ENCODE data around the gene AGMO.

The AGMO gene

DNA sequence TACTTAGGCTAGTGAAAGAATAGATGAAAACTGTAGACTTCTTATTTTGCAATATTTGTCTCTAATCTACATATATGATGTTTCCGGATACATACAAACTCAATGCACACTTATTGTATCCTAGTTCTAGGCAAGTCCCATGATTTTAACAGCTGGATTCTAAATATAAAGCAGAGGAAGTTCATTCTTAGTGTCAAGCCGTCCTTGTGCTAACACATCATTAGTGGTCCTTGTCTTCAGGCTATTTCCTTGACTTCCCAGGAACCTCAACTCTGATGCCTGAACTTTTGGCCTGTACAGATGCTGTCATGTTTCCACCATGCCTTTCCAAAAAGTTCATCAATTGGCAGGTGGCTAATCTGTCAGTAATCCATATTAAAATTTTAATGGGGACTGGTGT, 357.4 kb downstream of the AGMO start:
- no peak for DNase-seq

DNA sequence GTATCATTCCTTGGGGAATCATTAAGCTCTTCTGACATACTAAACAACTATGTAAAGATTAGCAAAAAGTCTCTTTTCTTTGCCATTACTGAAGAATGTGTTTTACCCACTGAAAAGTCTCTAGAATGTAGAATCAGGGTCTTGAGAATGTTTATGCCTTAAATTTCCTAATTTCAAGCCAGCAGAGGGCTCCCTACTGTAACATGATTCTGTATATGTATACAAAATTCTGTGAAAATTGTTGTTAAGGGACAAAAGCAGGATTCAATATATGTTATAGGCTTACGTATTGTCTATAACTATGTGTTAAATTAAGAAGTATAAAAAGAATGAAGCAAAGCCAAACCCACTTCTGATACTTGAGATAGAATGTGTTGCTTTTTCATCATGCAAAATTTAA, 362.3 kb downstream of the AGMO start:
- no peak for DNase-seq

DNA sequence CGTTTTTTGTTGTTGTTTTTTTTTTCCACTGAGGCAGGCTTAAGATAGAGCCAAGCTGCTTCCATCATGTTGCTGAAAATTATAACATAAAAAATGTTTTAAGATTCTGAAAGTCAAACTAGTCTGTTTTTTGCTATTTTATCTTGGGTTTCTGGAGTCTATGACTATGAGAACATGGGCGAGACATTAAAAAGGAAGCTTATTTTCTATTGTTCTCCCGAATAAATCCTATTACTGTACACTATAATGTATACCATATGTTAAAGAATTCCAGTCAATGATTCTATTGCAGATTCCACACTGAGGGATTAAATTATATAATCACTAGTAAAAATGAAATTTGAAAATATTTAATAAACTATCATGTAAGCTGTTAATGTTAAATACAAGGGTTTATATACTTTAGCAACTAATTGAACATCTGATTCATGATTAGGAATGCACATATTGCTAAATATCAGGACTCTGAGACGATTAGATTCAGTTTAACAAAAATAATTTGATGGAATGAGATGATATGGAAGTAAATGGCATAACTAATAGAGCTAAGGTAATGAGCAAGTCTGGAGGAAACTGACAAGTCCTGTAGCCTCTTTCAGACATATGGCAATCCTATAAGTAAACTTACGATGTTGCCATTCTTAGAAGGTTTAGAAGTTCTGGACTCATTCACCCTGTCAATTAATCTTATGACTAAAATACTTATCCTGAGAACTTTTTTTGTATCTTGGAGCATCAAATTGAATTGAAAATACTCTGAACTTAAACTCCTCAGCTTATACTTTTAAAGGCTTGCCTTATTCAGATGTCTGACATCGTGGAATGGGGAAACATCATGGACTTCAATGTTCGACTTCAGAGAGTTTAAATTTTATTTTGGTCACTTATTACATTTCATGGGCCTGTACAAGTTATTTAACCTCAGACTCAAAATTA, 364.5 kb downstream of the AGMO start:
- no peak for DNase-seq

DNA sequence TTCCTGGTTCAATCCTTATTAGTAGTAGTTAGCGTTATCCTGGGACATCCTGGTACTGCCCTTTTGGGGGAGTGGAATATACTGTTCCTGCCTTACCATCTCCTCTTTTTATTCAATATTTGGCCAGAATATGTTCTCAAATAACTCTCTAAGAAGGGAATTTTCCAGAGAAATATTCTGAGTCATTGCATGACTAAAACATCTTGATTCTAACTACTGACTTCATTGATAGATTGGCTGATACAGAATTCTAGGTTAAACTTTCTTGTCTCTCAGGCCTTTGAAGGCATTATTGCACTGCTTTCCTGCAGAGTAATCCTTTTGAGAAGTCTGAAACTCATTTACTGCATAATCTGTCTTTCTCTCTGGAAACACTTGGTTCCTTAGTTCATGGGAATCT, 383.8 kb downstream of the AGMO start:
- DNase-seq, result no peak

DNA sequence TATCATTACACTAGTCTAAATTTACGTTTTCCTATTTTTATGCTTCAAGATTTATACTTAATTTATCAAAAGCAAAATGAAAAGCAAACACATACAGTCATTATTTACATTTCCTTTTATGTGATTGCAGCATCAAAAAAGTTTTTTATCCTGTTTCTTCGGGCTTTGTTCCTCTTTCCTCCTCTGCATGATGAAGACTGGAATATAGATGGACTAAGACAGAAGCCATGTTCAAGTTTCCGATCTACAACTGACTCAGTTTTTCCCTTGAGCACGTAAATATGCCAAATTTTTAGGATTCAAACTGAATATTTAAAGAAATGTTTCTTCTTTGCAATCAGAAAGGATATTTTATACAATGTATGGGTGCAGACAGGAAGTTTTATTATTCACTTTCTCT, 385.7 kb downstream of the AGMO start:
- DNase-seq, result no peak

DNA sequence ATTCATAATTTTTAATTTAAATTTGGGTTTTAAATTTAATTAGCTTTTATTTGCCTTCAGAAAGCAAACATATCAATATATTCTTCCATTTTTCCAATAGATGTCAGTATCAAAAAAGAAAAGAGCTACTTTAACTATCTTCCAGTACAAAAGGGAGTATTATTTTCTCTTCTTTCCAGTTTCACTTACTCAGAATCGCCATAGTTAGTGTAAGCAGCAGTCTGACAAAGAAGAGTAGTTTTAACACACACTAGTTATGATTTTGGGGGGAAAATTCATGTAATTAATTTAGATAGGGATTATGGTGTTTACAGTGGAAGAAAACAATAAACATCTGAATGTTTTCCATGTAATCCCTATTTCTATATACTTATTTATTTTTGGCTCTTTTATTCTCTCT, 386.7 kb downstream of the AGMO start:
- DNase-seq, result no peak

DNA sequence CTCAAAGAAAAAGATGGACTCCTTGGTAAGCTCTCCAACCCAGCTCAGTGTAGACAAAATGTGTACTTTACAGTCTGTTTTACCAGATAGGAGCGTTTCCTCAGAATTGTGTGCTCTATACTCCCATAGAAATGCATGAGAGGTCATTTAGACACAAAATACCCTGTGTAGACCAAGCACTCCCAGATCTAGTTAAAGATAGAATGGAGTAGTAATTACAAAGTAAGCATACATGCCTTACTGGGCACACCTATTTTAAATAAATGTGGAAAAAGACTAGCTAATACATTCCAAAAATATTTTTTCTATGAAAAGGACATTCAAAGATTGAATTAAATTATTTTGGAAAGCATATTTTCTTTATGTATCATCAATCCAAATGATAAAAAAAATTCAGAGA, 387.3 kb downstream of the AGMO start:
- no peak for DNase-seq

DNA sequence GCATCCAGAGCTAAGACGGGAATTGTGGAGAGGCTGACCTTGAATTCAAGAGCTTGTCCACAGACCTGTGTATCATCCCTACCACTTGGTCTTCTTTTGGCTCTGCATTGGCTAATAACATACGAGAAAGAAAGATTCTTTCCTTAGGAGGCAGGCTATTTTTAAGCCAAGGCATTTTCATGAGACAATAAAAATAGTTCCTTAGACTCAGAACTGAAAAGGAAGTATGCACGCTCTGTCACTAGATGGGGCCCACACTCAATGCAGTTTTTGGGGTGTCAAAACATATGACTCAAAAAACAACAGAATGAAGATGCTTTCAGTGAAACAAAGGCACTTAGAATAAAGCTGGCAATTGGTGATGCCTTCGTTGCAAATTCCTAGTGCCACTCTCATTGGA, 393.3 kb downstream of the AGMO start:
- DNase-seq, result no peak

DNA sequence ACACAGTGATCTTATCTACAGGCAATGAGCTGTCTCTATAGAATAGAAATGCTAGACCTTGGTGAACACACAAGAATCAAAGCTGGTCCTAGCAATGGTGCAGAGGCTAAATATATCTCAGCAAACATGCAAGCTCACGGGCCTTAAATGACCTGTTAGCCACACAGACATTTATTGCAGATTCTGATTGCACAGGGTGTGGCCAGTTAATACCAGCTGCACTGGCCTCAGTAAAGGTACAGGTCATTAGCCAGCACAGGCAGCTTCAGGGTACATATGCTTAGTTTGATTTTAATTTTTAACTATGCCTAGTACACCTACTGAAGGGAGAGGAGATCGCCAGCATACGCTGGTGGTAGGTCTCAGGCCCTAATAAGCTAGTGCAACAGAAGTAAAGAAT, 393.9 kb downstream of the AGMO start:
- DNase-seq, result no peak

DNA sequence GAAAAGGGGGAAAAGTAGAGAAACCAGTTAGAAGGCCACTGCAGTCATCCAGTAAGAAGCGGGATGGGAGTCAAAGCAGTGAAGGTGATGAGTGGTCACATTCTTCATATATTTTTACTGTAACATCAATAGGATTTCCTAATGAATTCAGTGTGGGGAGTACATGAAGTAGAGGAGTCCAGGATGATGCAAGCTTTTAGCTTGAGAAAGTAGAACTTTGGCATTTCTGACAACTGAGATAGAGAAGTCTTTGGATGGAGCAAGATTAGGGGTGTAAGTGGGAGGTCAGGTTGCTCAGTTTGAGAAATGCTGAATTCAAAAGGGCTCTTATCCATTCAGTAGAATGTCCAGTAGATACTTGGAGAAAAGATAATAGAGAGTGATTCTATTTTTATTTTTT, 395.2 kb downstream of the AGMO start:
- no peak for DNase-seq

DNA sequence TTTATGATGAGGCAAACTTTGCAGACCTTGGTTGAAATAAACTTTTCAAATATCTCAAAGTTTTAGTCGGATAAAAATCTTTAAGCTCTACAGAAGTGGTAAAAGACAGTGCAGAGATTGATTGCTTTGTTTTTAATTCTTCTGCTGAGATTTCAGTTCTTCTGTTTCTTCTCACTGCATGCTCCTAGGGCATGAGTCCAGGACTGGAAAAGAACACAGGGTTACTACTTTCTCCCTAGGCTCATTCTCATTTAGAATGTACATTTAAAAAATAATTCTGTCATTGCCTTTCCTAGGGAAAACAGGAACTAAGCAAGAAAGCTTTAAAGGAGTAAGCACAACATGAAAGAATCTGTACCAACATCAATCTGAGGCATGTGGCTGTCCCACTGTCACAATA, 402.6 kb downstream of the AGMO start:
- no peak for DNase-seq

DNA sequence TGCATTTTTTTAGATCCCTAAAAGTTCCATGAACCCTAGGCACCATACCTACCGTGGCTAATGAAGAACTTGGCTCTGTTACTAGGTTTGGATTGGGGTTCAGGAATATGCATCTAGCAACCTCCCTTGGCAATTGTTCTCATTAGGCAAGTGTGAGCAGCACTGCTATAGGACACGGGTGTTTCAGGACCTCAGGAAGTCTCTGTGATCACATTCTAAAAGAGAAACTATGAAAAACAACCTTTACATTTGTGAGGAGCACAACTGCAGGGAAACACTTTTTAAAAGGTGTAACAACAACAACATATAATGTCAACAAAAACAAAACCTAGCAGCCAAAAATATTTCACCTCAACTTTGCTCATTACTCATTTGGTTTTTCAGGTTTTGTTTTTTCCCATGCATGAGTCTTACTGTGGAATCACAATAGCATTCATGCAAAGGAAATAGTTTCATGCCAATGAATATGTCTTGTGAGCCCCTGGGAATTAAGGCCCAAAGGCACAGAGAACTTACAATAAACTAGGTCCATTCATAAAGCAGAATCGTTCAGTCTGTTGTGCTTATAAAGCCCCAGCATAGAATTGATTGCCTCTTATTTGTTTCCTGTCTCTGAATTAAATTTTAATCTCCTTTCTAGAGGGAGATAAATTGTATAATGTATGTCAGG, 403.5 kb downstream of the AGMO start:
- no peak for DNase-seq

Data from activated CD4-positive, CD25-positive, alpha-beta regulatory T cell (primary cell).